Natural killer cell (primary cell): ENCODE results near the gene MAGEL2. TPM values are rescaled to one million over a fixed set of nuclear protein-coding genes. Genes with fewer than 3 reads are reported as not detected.

Source experiments
- ATAC-seq, 3 donors: fragments of 150-1000 bp in 2 of 3; fragments of 200-7000 bp in 1 of 3; cut with Tn5 transposase; 1 replicate in 1 of 3; 2 replicates in 2 of 3; pipeline ENCODE4 v1.10.0; 2021; ENCODE audit warnings: mild to moderate bottlenecking in 2 of 3, moderate library complexity in 2 of 3
- DNase-seq, 2 donors: peaks; one replicate each; pipeline versions ENCODE4 v3.0.0 to v3.0.0-alpha.2; 2013 to 2021; ENCODE audit warnings: mixed read lengths in 1 of 2
- H3K27ac ChIP-seq: one replicate; pipeline ENCODE4 v1.5.1; 2013; ENCODE audit warnings: mild to moderate bottlenecking, low read length
- H3K27me3 ChIP-seq: one replicate; pipeline ENCODE4 v1.6.1; 2013; ENCODE audit warnings: low read length; ENCODE audit not compliant: control insufficient read depth, insufficient read depth
- H3K36me3 ChIP-seq: one replicate; pipeline ENCODE4 v1.6.1; 2013; ENCODE audit warnings: low read length; ENCODE audit not compliant: control insufficient read depth, insufficient read depth
- H3K4me1 ChIP-seq: one replicate; pipeline ENCODE4 v1.6.1; 2013; ENCODE audit warnings: low read length; ENCODE audit not compliant: control insufficient read depth, insufficient read depth
- H3K4me3 ChIP-seq: one replicate; pipeline ENCODE4 v1.5.1; 2013; ENCODE audit warnings: low read length
- H3K9me3 ChIP-seq: one replicate; pipeline ENCODE4 v1.6.1; 2013; ENCODE audit warnings: low read length; ENCODE audit not compliant: control insufficient read depth, insufficient read depth
- H3K27ac Mint-ChIP-seq, 2 donors: one replicate each; pipeline ENCODE4 v1.8.0; 2022; ENCODE audit warnings: mild to moderate bottlenecking in 2 of 2, mixed read lengths in 2 of 2, moderate library complexity in 1 of 2
- H3K27me3 Mint-ChIP-seq, 2 donors: one replicate each; pipeline ENCODE4 v1.8.0; 2022; ENCODE audit warnings: low read depth in 2 of 2, mixed read lengths in 2 of 2
- H3K36me3 Mint-ChIP-seq: one replicate; pipeline ENCODE4 v1.8.0; 2022; ENCODE audit warnings: mixed read lengths
- H3K4me1 Mint-ChIP-seq, 2 donors: one replicate each; pipeline ENCODE4 v1.8.0; 2022; ENCODE audit warnings: mixed read lengths in 2 of 2
- H3K4me3 Mint-ChIP-seq: one replicate; pipeline ENCODE4 v1.8.0; 2022; ENCODE audit warnings: mild to moderate bottlenecking, moderate library complexity, mixed read lengths
- H3K9me3 Mint-ChIP-seq, 2 donors: one replicate each; pipeline ENCODE4 v1.8.0; 2022; ENCODE audit warnings: mixed read lengths in 2 of 2
- WGBS: methylation state at CpG from one replicate; pipeline ENCODE4 v1.1.7; 2013; ENCODE audit warnings: missing lambda C conversion rate; ENCODE audit not compliant: insufficient coverage; 5-methylcytosine and 5-hydroxymethylcytosine counted together
- intact Hi-C: fragments of 100-400 bp; cut with micrococcal nuclease; formaldehyde crosslinking; loops from one replicate; pipeline ENCODE4 v1.14.2; 2022
- total RNA-seq, 4 donors: library from RNA; stranded (reverse); fragments of 120-200 nt in 1 of 4; gene quantifications; one replicate each; pipeline versions ENCODE4 v1.2.3 to v1.2.4, GENCODE V29; 2013 to 2022
- TF ChIP-seq, protein P1 (sequence below): fragments of 200-600 bp; IDR thresholded peaks from one replicate; pipeline ENCODE4 v1.8.0; 2022; ENCODE audit warnings: antibody characterized with exemption

Gene MAGEL2
- total RNA-seq, 3 donors from 2014 or later (not counting 1 experiment from before 2014, with no cell fraction given): not detected

DNA sequence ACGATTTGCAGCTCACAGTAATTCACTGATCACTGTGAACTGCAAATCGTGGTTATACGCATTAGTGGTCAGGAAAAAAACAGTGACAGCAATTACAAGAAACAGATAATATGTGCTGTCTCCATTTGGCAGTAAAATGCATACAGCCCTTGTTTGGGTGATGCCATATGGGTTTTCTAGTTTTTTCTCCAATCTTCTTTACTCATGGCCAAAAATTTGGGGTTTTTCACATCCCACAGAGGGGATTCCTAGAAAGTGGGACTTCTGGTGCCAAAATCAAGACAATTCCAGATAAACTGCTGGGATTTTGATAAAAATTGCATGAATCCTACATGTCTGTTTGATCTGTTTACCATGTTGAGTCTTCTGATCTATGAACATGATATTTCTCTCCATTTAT lies 23.8 kb upstream of the MAGEL2 start:
- no peaks in the 10 kb centered on the region for H3K4me1 ChIP-seq
- H3K27ac Mint-ChIP-seq: no peak overlapping the region
- no peaks in the 10 kb centered on the region for H3K27me3 ChIP-seq
- WGBS: 55% methylated on average over 3 of the region's 3 CpGs
- no peak overlapping the region for H3K4me3 ChIP-seq
- H3K9me3 Mint-ChIP-seq: peaks cover 2% of the 10 kb centered on the region in 2 donors
- DNase-seq (no peak), ATAC-seq (no peak)
- no peak overlapping the region for H3K27ac ChIP-seq
- no peaks in the 10 kb centered on the region for H3K36me3 Mint-ChIP-seq
- intact Hi-C loops: no loop called here
- no peak overlapping the region for H3K4me3 Mint-ChIP-seq
- no peaks in the 10 kb centered on the region for H3K27me3 Mint-ChIP-seq
- H3K36me3 ChIP-seq: no peaks in the 10 kb centered on the region
- no peaks in the 10 kb centered on the region for H3K4me1 Mint-ChIP-seq
- no peaks in the 10 kb centered on the region for H3K9me3 ChIP-seq
- TF ChIP-seq, protein P1, sequence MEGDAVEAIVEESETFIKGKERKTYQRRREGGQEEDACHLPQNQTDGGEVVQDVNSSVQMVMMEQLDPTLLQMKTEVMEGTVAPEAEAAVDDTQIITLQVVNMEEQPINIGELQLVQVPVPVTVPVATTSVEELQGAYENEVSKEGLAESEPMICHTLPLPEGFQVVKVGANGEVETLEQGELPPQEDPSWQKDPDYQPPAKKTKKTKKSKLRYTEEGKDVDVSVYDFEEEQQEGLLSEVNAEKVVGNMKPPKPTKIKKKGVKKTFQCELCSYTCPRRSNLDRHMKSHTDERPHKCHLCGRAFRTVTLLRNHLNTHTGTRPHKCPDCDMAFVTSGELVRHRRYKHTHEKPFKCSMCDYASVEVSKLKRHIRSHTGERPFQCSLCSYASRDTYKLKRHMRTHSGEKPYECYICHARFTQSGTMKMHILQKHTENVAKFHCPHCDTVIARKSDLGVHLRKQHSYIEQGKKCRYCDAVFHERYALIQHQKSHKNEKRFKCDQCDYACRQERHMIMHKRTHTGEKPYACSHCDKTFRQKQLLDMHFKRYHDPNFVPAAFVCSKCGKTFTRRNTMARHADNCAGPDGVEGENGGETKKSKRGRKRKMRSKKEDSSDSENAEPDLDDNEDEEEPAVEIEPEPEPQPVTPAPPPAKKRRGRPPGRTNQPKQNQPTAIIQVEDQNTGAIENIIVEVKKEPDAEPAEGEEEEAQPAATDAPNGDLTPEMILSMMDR: no peak

DNA sequence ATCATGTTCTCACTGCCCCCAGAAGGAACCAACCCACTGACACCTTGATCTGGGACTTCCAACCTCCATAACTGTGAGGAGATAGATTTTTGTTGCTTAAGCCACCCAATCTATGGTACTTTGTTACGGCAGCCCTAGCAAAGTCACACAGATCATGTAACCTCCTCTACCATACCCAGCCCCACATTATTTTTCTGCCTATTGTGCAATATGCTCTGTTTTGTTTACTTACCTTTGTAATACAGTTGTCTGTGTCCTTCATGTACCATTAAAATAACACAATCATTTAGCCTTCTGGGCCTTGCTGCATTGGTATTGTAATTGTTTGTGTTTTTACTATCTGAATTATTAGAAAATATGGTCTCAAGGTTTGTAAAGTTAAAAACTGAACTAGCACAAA lies 23.3 kb upstream of the MAGEL2 start:
- DNase-seq (no peak), ATAC-seq (no peak)
- no peaks in the 10 kb centered on the region for H3K4me1 ChIP-seq
- H3K27me3 Mint-ChIP-seq: no peaks in the 10 kb centered on the region
- WGBS: no CpG with 5 or more reads among the region's 1 CpG
- no peak overlapping the region for H3K27ac ChIP-seq
- no peaks in the 10 kb centered on the region for H3K36me3 ChIP-seq
- H3K9me3 ChIP-seq: no peaks in the 10 kb centered on the region
- TF ChIP-seq, protein P1: no peak
- no peaks in the 10 kb centered on the region for H3K4me1 Mint-ChIP-seq
- H3K4me3 ChIP-seq: no peak overlapping the region
- H3K36me3 Mint-ChIP-seq: no peaks in the 10 kb centered on the region
- no peaks in the 10 kb centered on the region for H3K27me3 ChIP-seq
- intact Hi-C loops: no loop called here
- H3K4me3 Mint-ChIP-seq: no peak overlapping the region
- peaks cover 2% of the 10 kb centered on the region in 2 donors for H3K9me3 Mint-ChIP-seq
- H3K27ac Mint-ChIP-seq: no peak overlapping the region

DNA sequence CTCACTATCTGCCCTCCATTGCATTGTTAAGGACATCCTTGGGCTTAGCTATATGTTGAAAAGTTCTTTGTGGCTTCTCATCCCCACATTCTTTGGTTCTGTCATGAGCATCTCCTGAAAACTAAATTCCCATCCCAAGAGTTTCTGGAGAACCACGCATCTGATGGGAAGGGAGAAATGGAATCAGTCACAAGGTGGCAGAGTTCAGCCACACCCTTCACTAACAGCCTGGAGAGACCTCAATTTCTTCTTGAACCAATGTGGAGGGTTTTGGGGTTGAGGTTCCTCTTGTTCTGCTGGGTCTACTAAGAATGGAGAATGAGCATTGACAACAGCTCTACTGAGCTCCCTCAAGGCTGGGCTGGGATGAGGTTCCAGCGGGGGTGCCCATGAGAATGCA lies 15.6 kb upstream of the MAGEL2 start:
- Mint-ChIP-seq H3K27me3 (no peaks in the 10 kb centered on the region), H3K4me1 (no peaks in the 10 kb centered on the region), H3K4me3 (no peak overlapping the region), H3K27ac (no peak overlapping the region), H3K9me3 (peaks cover 2% of the 10 kb centered on the region in 2 donors), H3K36me3 (no peaks in the 10 kb centered on the region)
- TF ChIP-seq, protein P1: no peak
- no peak for DNase-seq
- Histone ChIP-seq H3K36me3 (no peaks in the 10 kb centered on the region), H3K9me3 (no peaks in the 10 kb centered on the region), H3K4me3 (no peak overlapping the region), H3K27ac (no peak overlapping the region), H3K4me1 (no peaks in the 10 kb centered on the region), H3K27me3 (no peaks in the 10 kb centered on the region)
- ATAC-seq: no peak
- intact Hi-C loops: no loop called here
- WGBS: 92% methylated on average over 1 of the region's 2 CpGs

DNA sequence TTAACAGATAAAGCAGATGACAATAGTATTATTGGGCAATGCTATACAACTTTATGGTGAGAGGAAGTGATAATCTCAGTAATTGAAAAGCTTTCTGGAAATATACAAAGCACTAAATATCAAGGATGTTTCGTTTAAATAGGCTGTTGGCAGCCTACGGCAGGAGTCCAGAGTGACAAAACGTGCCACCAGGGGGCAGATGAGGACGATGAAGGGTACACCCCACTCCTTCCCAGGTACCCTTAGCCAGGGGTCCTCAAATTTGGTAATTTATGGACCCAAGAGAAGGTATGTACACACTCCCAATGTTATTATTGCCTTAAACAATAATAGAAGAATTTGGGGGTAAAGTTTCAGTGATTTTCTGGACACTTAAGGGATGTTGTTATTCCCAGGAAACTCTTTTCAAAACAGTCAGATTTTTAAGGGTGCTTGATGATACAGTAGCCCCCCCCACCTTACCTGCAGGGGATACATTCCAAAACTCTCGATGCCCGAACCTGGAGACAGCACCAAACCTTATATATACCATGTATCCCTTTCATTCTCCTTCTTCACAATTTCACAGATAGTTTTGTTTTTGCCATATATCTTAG lies 1.4 kb upstream of the MAGEL2 start:
- Histone ChIP-seq H3K4me1 (no peaks in the 10 kb centered on the region), H3K9me3 (no peaks in the 10 kb centered on the region), H3K36me3 (no peaks in the 10 kb centered on the region), H3K27ac (no peak overlapping the region), H3K27me3 (no peaks in the 10 kb centered on the region), H3K4me3 (no peak overlapping the region)
- intact Hi-C loops: no loop called here
- DNase-seq: peak in 1 of 2 donors; percentile 24
- H3K27me3 Mint-ChIP-seq: peaks cover 0 to 9% of the 10 kb centered on the region in 2 donors
- H3K9me3 Mint-ChIP-seq: peaks cover 0 to under 1% of the 10 kb centered on the region in 2 donors
- TF ChIP-seq, protein P1: no peak
- 26% methylated on average over 6 of the region's 6 CpGs for WGBS
- H3K27ac Mint-ChIP-seq: no peak overlapping the region
- H3K36me3 Mint-ChIP-seq: no peaks in the 10 kb centered on the region
- no peak overlapping the region for H3K4me3 Mint-ChIP-seq
- no peak for ATAC-seq
- no peaks in the 10 kb centered on the region for H3K4me1 Mint-ChIP-seq
